Measurements from ENCODE around the gene CCDC191. TPM values are rescaled to one million over a fixed set of nuclear protein-coding genes. Genes with fewer than 3 reads are reported as not detected.

Gene CCDC191
- total RNA-seq, 1 donor from 2014 or later, result 8.6 TPM

DNA sequence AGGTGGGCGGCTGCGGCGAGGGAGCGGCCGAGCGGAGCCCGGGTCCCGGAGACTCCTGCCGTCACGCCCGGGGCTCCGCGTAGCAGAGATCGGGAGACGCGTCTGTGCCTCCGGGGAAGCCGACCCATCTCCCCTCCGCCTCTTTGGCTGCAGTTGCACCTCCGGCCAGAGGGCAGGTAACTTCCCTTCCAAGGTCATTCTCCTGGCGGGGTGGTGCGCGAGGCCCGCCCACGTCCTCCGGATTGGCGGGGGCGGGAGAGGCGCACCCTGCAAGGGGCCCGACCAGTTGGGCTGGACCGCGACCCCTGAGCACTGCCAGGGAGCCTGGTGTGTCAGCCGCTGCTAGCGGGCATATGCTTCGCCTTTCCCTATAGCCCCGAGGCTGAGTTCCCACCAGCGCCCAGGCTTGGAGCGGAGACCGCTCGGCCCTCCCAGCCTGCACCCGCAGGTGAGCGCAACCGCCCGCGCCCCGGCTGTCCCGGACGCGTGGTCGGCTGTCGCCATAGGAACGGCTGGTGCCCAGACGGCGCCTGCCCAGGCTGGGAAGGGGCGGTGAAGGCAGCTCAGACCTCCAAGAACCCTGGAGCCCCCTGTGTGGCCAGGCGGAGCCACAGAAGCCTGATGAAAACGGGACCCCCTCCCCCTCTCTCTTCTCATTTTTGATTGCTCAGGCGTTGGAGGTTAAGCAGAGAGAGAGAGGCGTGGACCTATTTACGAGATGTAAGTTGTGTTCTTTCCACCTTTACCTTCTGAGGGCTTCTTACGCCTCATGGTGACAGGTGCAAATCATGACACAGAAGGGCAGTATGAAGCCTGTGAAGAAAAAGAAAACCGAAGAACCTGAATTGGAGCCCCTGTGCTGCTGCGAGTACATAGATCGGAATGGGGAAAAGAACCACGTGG lies 108.1 kb downstream of the CCDC191 start:
- no peaks in the 10 kb centered on the region for H3K36me3 ChIP-seq
- no peak overlapping the region for H3K27ac ChIP-seq
- intact Hi-C loops (cut with DNase I), result no loop called here
- DNase-seq (ENCODE audit: extremely low spot score in 2 of 2), result no peak
- H3K4me1 ChIP-seq, result peaks cover 14% of the 10 kb centered on the region
- TF ChIP-seq POLR2A (IDR thresholded peaks at IDR 0.05), result no peak
- no peak for TF ChIP-seq POLR2AphosphoS5 (IDR thresholded peaks at IDR 0.05; ENCODE audit: insufficient read depth in 1 of 2, low read depth in 1 of 2)
- TF ChIP-seq, protein P1, sequence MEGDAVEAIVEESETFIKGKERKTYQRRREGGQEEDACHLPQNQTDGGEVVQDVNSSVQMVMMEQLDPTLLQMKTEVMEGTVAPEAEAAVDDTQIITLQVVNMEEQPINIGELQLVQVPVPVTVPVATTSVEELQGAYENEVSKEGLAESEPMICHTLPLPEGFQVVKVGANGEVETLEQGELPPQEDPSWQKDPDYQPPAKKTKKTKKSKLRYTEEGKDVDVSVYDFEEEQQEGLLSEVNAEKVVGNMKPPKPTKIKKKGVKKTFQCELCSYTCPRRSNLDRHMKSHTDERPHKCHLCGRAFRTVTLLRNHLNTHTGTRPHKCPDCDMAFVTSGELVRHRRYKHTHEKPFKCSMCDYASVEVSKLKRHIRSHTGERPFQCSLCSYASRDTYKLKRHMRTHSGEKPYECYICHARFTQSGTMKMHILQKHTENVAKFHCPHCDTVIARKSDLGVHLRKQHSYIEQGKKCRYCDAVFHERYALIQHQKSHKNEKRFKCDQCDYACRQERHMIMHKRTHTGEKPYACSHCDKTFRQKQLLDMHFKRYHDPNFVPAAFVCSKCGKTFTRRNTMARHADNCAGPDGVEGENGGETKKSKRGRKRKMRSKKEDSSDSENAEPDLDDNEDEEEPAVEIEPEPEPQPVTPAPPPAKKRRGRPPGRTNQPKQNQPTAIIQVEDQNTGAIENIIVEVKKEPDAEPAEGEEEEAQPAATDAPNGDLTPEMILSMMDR (IDR thresholded peaks at IDR 0.05), result no peak
- peak overlapping the region; percentile 83 to 84 for H3K4me3 ChIP-seq
- no peaks in the 10 kb centered on the region for H3K27me3 ChIP-seq
- H3K9me3 ChIP-seq, result no peaks in the 10 kb centered on the region

DNA sequence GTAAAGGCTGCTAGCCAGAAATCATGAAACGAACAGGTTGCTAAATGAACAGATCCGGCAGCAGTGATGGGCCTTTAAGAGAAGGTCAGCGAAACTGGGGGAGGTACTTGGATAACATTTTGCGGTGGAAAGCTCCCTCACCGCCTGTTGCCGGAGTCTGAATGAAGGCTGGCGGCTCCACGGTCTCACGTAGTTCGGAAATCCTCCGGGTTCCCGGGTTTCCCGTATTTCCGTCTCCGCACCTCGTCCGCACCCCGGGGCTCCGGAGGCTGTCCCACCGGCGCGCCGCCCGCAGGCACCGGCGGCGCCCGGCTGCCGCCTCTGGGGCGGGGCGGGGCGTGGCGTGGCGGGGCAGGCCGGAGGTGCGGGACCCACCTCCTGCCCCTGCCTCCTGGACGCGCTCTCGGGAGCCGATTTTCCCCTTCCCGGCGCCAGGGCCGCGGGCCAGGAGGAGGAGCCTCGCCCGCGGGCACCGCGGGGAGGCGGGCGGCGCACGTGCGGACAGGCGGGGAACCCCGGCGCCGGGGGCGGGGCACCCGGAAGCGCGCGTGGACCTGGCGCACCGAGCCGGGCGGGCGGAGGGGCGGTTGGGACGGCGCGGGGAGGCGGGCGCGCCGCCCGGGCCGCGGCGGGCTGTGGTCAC lies 108.8 kb downstream of the CCDC191 start, which contains the start of gene ZDHHC23:
TSS of gene ZDHHC23 (plus strand) at position 642 of the 643 bp plus-strand sequence. CDS start 790 bp downstream, outside the sequence.
- Histone ChIP-seq H3K9me3 (no peaks in the 10 kb centered on the region), H3K4me3 (peak within 1 kb of the TSS; percentile 83 to 84), H3K4me1 (peaks cover 14% of the 10 kb centered on the region), H3K27me3 (no peaks in the 10 kb centered on the region), H3K36me3 (no peaks in the 10 kb centered on the region), H3K27ac (no peak within 1 kb of the TSS)
- DNase-seq (ENCODE audit: extremely low spot score in 2 of 2), result no peak
- intact Hi-C loops (cut with DNase I), result no loop called here
- TF ChIP-seq POLR2A (IDR thresholded peaks at IDR 0.05) (no peak), POLR2AphosphoS5 (IDR thresholded peaks at IDR 0.05; ENCODE audit: insufficient read depth in 1 of 2, low read depth in 1 of 2) (no peak)
- TF ChIP-seq, protein P1 (IDR thresholded peaks at IDR 0.05), result no peak

DNA sequence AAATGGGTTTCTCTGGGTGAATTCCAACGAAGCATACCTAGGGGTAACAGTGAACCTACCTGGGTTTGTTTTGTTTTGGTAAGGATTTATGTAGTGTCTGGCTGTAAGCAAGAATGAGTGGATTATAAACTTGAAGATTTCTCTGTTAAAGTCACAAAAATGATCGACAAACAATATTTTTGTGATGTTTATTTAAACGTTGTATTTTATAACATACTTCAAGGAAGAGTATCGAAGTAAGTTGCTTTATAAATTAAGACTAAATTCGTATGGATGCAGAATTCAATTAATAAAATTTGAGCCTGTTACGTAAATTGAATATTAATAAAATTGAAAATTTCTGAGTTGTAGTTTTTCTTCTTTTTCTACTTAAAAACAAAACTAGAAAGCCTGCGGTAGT lies 109.5 kb downstream of the CCDC191 start:
- Histone ChIP-seq H3K27ac (no peak overlapping the region), H3K4me1 (peaks cover 14% of the 10 kb centered on the region), H3K27me3 (no peaks in the 10 kb centered on the region), H3K36me3 (no peaks in the 10 kb centered on the region), H3K9me3 (no peaks in the 10 kb centered on the region), H3K4me3 (peak overlapping the region in 1 of 2 donors; percentile 84)
- TF ChIP-seq POLR2AphosphoS5 (IDR thresholded peaks at IDR 0.05; ENCODE audit: insufficient read depth in 1 of 2, low read depth in 1 of 2) (no peak), POLR2A (IDR thresholded peaks at IDR 0.05) (no peak)
- TF ChIP-seq, protein P1 (IDR thresholded peaks at IDR 0.05), result no peak
- intact Hi-C loops (cut with DNase I), result no loop called here
- no peak for DNase-seq (ENCODE audit: extremely low spot score in 2 of 2)

DNA sequence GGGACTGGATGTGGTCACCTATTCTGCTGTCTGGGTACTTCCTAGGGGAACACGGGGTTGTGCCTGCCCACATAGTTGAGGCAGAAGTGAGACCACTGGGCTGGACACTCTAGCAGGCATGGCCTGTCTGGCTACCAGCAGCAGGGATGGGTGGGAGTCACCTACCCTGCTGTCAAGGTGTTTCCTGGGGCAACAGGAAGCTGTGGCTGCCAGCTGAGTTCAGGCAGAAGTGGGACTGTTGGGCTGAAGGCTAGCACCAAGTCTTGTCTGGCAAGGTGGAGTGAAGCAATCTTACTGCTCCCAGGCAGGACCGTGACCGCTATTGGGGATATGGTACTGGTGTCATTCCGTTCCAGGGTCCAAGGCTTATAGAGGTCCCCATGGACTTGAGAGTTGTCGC lies 128.8 kb downstream of the CCDC191 start:
- intact Hi-C loops (cut with DNase I), result no loop called here
- TF ChIP-seq POLR2AphosphoS5 (IDR thresholded peaks at IDR 0.05; ENCODE audit: insufficient read depth in 1 of 2, low read depth in 1 of 2) (no peak), POLR2A (IDR thresholded peaks at IDR 0.05) (no peak)
- TF ChIP-seq, protein P1 (IDR thresholded peaks at IDR 0.05), result no peak
- H3K4me3 ChIP-seq, result no peak overlapping the region

More for the DNA sequence above, 128.8 kb downstream of the CCDC191 start:
- Histone ChIP-seq H3K27ac (no peak overlapping the region), H3K27me3 (no peaks in the 10 kb centered on the region), H3K36me3 (no peaks in the 10 kb centered on the region), H3K9me3 (no peaks in the 10 kb centered on the region), H3K4me1 (no peaks in the 10 kb centered on the region)
- no peak for DNase-seq (ENCODE audit: extremely low spot score in 2 of 2)
